GM23338 (cell line): ENCODE results near the gene TMEM120B. TPM values are rescaled to one million over a fixed set of nuclear protein-coding genes. Genes with fewer than 3 reads are reported as not detected.

Source experiments
- ATAC-seq: fragments of 200-7000 bp; cut with Tn5 transposase; 3 replicates; pipeline ENCODE4 v1.9.1; 2020
- DNase-seq: peaks from one replicate; pipeline ENCODE4 v3.0.0-alpha.2; 2015; ENCODE audit warnings: low spot score
- H2AFZ ChIP-seq: fragments of 200-600 bp; sonication (generic); 2 replicates; pipeline ENCODE4 v1.8.0; 2016; ENCODE audit warnings: antibody characterized with exemption, mild to moderate bottlenecking, moderate library complexity
- H3F3A ChIP-seq: fragments of 200-600 bp; sonication (generic); replicated peaks from 2 replicates; pipeline ENCODE4 v1.8.0; 2017; ENCODE audit warnings: antibody characterized with exemption, mixed run types, low read depth
- H3K27ac ChIP-seq: fragments of 200-600 bp; sonication (generic); 2 replicates; pipeline ENCODE4 v1.6.1; 2016; ENCODE audit warnings: low read depth
- H3K27me3 ChIP-seq: fragments of 200-600 bp; sonication (generic); 2 replicates; pipeline ENCODE4 v1.8.0; 2016; ENCODE audit warnings: mild to moderate bottlenecking, mixed run types, moderate library complexity; ENCODE audit not compliant: insufficient read depth
- H3K36me3 ChIP-seq: fragments of 200-600 bp; sonication (generic); 2 replicates; pipeline ENCODE4 v1.8.0; 2016; ENCODE audit warnings: mild to moderate bottlenecking; ENCODE audit not compliant: insufficient read depth
- H3K4me1 ChIP-seq: fragments of 200-600 bp; sonication (generic); 2 replicates; pipeline ENCODE4 v1.8.0; 2016; ENCODE audit warnings: mild to moderate bottlenecking, moderate library complexity; ENCODE audit not compliant: insufficient read depth
- H3K4me2 ChIP-seq: fragments of 200-600 bp; sonication (generic); 2 replicates; pipeline ENCODE4 v1.7.1; 2017; ENCODE audit warnings: mixed run types
- H3K4me3 ChIP-seq: fragments of 200-600 bp; sonication (generic); 2 replicates; pipeline ENCODE4 v1.6.1; 2016; ENCODE audit warnings: mixed run types
- H3K79me2 ChIP-seq: fragments of 200-600 bp; sonication (generic); replicated peaks from 2 replicates; pipeline ENCODE4 v1.8.0; 2017; ENCODE audit warnings: mild to moderate bottlenecking; ENCODE audit not compliant: insufficient read depth
- H3K9me2 ChIP-seq: fragments of 200-600 bp; sonication (generic); 2 replicates; pipeline ENCODE4 v1.8.0; 2017; ENCODE audit not compliant: insufficient read depth
- H4K20me1 ChIP-seq: fragments of 200-600 bp; sonication (generic); replicated peaks from 2 replicates; pipeline ENCODE4 v1.8.0; 2017; ENCODE audit warnings: mild to moderate bottlenecking; ENCODE audit not compliant: insufficient read depth
- H3K27ac Mint-ChIP-seq: 2 replicates; pipeline ENCODE4 v1.8.0; 2020; ENCODE audit warnings: inconsistent platforms, mild to moderate bottlenecking, moderate library complexity, mixed read lengths
- H3K27me3 Mint-ChIP-seq: 3 replicates; pipeline ENCODE4 v1.8.0; 2022; ENCODE audit warnings: low read depth, mild to moderate bottlenecking, moderate library complexity, mixed read lengths, inconsistent platforms; ENCODE audit not compliant: insufficient read depth, poor library complexity
- H3K36me3 Mint-ChIP-seq: 3 replicates; pipeline ENCODE4 v1.8.0; 2021; ENCODE audit warnings: low read depth, mild to moderate bottlenecking, inconsistent platforms, moderate library complexity, mixed read lengths
- H3K4me1 Mint-ChIP-seq: 3 replicates; pipeline ENCODE4 v1.8.0; 2020; ENCODE audit warnings: mild to moderate bottlenecking, inconsistent platforms, mixed read lengths
- H3K4me3 Mint-ChIP-seq: 3 replicates; pipeline ENCODE4 v1.8.0; 2021; ENCODE audit warnings: moderate library complexity, mild to moderate bottlenecking, inconsistent platforms, mixed read lengths
- H3K9me3 Mint-ChIP-seq: 3 replicates; pipeline ENCODE4 v1.8.0; 2020; ENCODE audit warnings: moderate library complexity, mild to moderate bottlenecking, inconsistent platforms, mixed read lengths
- ETS1 ChIP-seq: IDR thresholded peaks from 2 replicates; pipeline ENCODE4 v1.6.1; 2016; ENCODE audit warnings: antibody characterized with exemption
- EZH2 ChIP-seq: fragments of 200-600 bp; sonication (generic); IDR thresholded peaks from one replicate; pipeline ENCODE4 v1.8.0; 2017; ENCODE audit warnings: antibody characterized with exemption, mild to moderate bottlenecking, low read depth; ENCODE audit not compliant: unreplicated experiment
- EZH2phosphoT487 ChIP-seq: fragments of 200-600 bp; sonication (generic); IDR thresholded peaks from one replicate; pipeline ENCODE4 v1.8.1; 2018; ENCODE audit warnings: antibody characterized with exemption; ENCODE audit not compliant: unreplicated experiment
- NANOG ChIP-seq: IDR thresholded peaks from 2 replicates; pipeline ENCODE4 v1.6.1; 2016; ENCODE audit warnings: antibody characterized with exemption, borderline replicate concordance
- POLR2AphosphoS5 ChIP-seq: IDR thresholded peaks from 2 replicates; pipeline ENCODE4 v1.6.1; 2016; ENCODE audit warnings: antibody characterized with exemption, low read depth
- REST ChIP-seq: IDR thresholded peaks from one replicate; pipeline ENCODE4 v1.6.1; 2018; ENCODE audit warnings: antibody characterized with exemption; ENCODE audit not compliant: unreplicated experiment
- ZNF114 ChIP-seq: fragments of 250-450 bp; sonication (Bioruptor Pico); IDR thresholded peaks from 2 replicates; pipeline ENCODE4 v1.5.0; 2020; ENCODE audit warnings: mild to moderate bottlenecking, moderate library complexity
- ZNF331 ChIP-seq: fragments of 250-450 bp; sonication (Bioruptor Pico); IDR thresholded peaks from 2 replicates; pipeline ENCODE4 v1.5.0; 2020; ENCODE audit warnings: low read depth, mild to moderate bottlenecking, moderate library complexity
- ZNF462 ChIP-seq: fragments of 250-450 bp; sonication (Bioruptor Pico); IDR thresholded peaks from 2 replicates; pipeline ENCODE4 v1.5.0; 2020; ENCODE audit warnings: mild to moderate bottlenecking, moderate library complexity
- polyA plus RNA-seq: library from polyadenylated mRNA; unstranded; fragments of >200 nt; fragmentation: Nextera tagmentation; extraction: Ambion mirVana; gene quantifications from 2 replicates; pipeline ENCODE4 v1.2.1, GENCODE V29; 2016
- total RNA-seq: library from RNA; depleted of rRNA; stranded (reverse); fragments of >200 nt; shearing (Covaris generic); gene quantifications from 2 replicates; pipeline ENCODE4 v1.2.3, GENCODE V29; 2014

Gene TMEM120B
- total and polyA plus RNA-seq, 2 experiments from 2014 or later: 15.0 to 36.0 TPM

- TF ChIP-seq REST (no peak), EZH2phosphoT487 (no peak), POLR2AphosphoS5 (no peak)
These were observed 105.1 kb downstream of the TMEM120B start (continued) for GRCh38 chr12:121817648-121818043.

- Mint-ChIP-seq H3K4me3 (no peak overlapping the region), H3K36me3 (peaks cover 43% of the 10 kb centered on the region)
- peaks cover 3% of the 10 kb centered on the region; the same call in 1 of the 2 replicates for H3K36me3 ChIP-seq
- TF ChIP-seq ZNF114 (CRISPR knock-in tag) (no peak), ZNF331 (CRISPR knock-in tag) (no peak), EZH2phosphoT487 (no peak), ETS1 (no peak), ZNF462 (CRISPR knock-in tag) (no peak), REST (no peak), NANOG (no peak), EZH2 (no peak)
These were observed 106.8 kb downstream of the TMEM120B start for GRCh38 chr12:121819212-121819949.

More at GRCh38 chr12:121819212-121819949, 106.8 kb downstream of the TMEM120B start:
- no peak for DNase-seq
- Histone ChIP-seq H2AFZ (no peak overlapping the region), H3K27me3 (no peaks in the 10 kb centered on the region), H3K9me2 (no peaks in the 10 kb centered on the region), H3K27ac (no peak overlapping the region), H4K20me1 (peaks cover 5% of the 10 kb centered on the region), H3K4me1 (no peaks in the 10 kb centered on the region), H3F3A (0 out of 2 replicates have a peak, but pooled peaks cover 3% of the 10 kb centered on the region), H3K4me2 (no peak overlapping the region), H3K4me3 (no peak overlapping the region), H3K79me2 (no peaks in the 10 kb centered on the region)
- Mint-ChIP-seq H3K9me3 (no peaks in the 10 kb centered on the region), H3K27ac (no peak overlapping the region), H3K4me1 (no peaks in the 10 kb centered on the region), H3K27me3 (peaks cover 4% of the 10 kb centered on the region)
- no peak for ATAC-seq
